HepG2 (cell line): ENCODE data around the gene ADAMTS4. TPM values are rescaled to one million over a fixed set of nuclear protein-coding genes. Genes with fewer than 3 reads are reported as not detected.

Experiments used
- BHLHE40 ChIP-seq: IDR thresholded peaks from 2 replicates; pipeline ENCODE4 v1.6.1; 2011; ENCODE audit warnings: low read length, improper control_type of control experiment
- MEIS2 ChIP-seq: sonication (generic); formaldehyde crosslinking; IDR thresholded peaks from 2 replicates; pipeline ENCODE4 v1.9.0; 2021; ENCODE audit warnings: mild to moderate bottlenecking, missing genetic modification reagents
- ZNF343 ChIP-seq: sonication (generic); formaldehyde crosslinking; IDR thresholded peaks from 2 replicates; pipeline ENCODE4 v1.4.0; 2020; ENCODE audit warnings: mild to moderate bottlenecking, missing genetic modification reagents
- ZNF567 ChIP-seq: sonication (generic); formaldehyde crosslinking; IDR thresholded peaks from 2 replicates; pipeline ENCODE4 v1.8.1; 2023; ENCODE audit warnings: mild to moderate bottlenecking, missing genetic modification reagents, borderline replicate concordance
- polyA plus RNA-seq, 8 experiments: library from polyadenylated mRNA; depleted of rRNA in 3 of 8; stranded (reverse) in 7 of 8; unstranded in 1 of 8; fragments of >200 nt; fragmentation: Illumina TruSeq in 4 of 8; extraction: Trizol in 4 of 8; gene quantifications; 2 replicates each; pipeline versions ENCODE4 v1.2.1 to v1.2.3, GENCODE V29; 2011 to 2016; ENCODE audit warnings: low read depth in 4 of 8, missing spikeins in 1 of 8, mixed read lengths in 1 of 8; ENCODE audit not compliant: insufficient read depth in 1 of 8
- total RNA-seq, 5 experiments: library from RNA; depleted of rRNA; stranded (reverse); fragments of >200 nt; fragmentation: Illumina TruSeq; extraction: Trizol; gene quantifications; 2 replicates each; pipeline ENCODE4 v1.2.3, GENCODE V29; 2016; ENCODE audit warnings: low read depth in 1 of 5
- TF ChIP-seq, protein P1 (sequence below): sonication (generic); formaldehyde crosslinking; IDR thresholded peaks from 2 replicates; pipeline ENCODE4 v1.8.1; 2023; ENCODE audit warnings: mild to moderate bottlenecking, moderate library complexity, missing genetic modification reagents
- TF ChIP-seq, protein P2 (sequence below): sonication (generic); formaldehyde crosslinking; conservative IDR thresholded peaks from 2 replicates; pipeline ENCODE4 v1.4.0; 2020; ENCODE audit warnings: missing genetic modification reagents
- TF ChIP-seq, protein P3 (sequence below): sonication (generic); formaldehyde crosslinking; IDR thresholded peaks from 2 replicates; pipeline ENCODE4 v1.4.0; 2020; ENCODE audit warnings: missing genetic modification reagents
- TF ChIP-seq, protein P4 (sequence below): sonication (generic); formaldehyde crosslinking; IDR thresholded peaks from 2 replicates; pipeline ENCODE4 v1.5.0; 2020; ENCODE audit warnings: missing genetic modification reagents
- TF ChIP-seq, protein P5 (sequence below): sonication (generic); formaldehyde crosslinking; IDR thresholded peaks from 2 replicates; pipeline ENCODE4 v1.5.0; 2020; ENCODE audit warnings: missing genetic modification reagents
- TF ChIP-seq, protein P6 (sequence below): sonication (generic); formaldehyde crosslinking; IDR thresholded peaks from 2 replicates; pipeline ENCODE4 v1.5.1; 2020; ENCODE audit warnings: mild to moderate bottlenecking, moderate library complexity, missing genetic modification reagents
- TF ChIP-seq, protein P7 (sequence below): sonication (generic); formaldehyde crosslinking; IDR thresholded peaks from 2 replicates; pipeline ENCODE4 v1.4.0; 2020; ENCODE audit warnings: mild to moderate bottlenecking, low read depth, missing genetic modification reagents
- TF ChIP-seq, protein P8 (sequence below): sonication (generic); formaldehyde crosslinking; IDR thresholded peaks from 2 replicates; pipeline ENCODE4 v1.4.0; 2020; ENCODE audit warnings: missing genetic modification reagents, borderline replicate concordance

ADAMTS4 gene
- total and polyA plus RNA-seq, 2 of the 13 experiments (the other 11 are each of a cell fraction or from before 2014, with no cell fraction given) = 0.51 to 1.7 TPM

DNA sequence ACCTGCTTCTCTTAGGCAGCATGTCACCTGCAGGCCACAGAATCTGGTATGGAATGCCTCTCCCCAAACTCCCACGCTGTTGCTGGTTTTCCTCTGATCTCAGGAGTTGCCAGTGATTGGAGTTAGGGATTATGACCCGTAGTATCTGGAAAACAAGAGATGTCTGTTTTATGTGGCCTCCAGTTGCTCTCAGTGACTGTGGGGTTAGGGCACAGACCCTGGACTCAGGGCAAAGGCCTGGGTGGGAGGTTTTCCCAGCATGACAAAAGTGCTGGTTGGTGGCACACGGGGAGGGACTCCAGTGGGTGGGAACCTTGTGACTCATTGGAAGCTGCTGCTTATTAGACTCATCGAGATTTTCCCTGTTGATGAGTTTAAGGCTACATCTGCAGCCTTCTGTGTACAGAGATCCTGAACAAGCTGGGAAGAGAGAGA is 39.2 kb upstream of the ADAMTS4 start, which contains the start of gene NR1I3 (continued):
- TF ChIP-seq, protein P1, sequence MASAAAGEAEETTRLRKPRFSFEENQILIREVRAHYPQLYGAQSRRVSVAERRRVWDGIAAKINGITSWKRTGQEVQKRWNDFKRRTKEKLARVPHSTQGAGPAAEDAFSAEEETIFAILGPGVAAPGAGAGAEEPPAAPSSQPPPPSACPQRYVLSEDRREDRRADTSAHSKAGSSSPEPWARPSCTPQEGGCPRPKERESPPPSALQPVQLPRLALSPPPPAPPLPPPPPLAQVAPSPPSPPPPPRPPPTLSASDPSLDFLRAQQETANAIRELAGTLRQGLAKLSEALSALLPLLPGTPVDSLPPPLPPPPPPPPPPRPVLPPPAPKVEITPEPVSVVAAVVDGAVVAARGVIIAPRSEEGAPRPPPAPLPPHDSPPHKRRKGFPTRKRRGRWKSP (CRISPR knock-in tag) = no peak
- TF ChIP-seq, protein P2, sequence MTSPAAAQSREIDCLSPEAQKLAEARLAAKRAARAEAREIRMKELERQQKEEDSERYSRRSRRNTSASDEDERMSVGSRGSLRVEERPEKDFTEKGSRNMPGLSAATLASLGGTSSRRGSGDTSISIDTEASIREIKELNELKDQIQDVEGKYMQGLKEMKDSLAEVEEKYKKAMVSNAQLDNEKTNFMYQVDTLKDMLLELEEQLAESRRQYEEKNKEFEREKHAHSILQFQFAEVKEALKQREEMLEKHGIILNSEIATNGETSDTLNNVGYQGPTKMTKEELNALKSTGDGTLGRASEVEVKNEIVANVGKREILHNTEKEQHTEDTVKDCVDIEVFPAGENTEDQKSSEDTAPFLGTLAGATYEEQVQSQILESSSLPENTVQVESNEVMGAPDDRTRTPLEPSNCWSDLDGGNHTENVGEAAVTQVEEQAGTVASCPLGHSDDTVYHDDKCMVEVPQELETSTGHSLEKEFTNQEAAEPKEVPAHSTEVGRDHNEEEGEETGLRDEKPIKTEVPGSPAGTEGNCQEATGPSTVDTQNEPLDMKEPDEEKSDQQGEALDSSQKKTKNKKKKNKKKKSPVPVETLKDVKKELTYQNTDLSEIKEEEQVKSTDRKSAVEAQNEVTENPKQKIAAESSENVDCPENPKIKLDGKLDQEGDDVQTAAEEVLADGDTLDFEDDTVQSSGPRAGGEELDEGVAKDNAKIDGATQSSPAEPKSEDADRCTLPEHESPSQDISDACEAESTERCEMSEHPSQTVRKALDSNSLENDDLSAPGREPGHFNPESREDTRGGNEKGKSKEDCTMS (CRISPR knock-in tag) = no peak
- TF ChIP-seq, protein P3, sequence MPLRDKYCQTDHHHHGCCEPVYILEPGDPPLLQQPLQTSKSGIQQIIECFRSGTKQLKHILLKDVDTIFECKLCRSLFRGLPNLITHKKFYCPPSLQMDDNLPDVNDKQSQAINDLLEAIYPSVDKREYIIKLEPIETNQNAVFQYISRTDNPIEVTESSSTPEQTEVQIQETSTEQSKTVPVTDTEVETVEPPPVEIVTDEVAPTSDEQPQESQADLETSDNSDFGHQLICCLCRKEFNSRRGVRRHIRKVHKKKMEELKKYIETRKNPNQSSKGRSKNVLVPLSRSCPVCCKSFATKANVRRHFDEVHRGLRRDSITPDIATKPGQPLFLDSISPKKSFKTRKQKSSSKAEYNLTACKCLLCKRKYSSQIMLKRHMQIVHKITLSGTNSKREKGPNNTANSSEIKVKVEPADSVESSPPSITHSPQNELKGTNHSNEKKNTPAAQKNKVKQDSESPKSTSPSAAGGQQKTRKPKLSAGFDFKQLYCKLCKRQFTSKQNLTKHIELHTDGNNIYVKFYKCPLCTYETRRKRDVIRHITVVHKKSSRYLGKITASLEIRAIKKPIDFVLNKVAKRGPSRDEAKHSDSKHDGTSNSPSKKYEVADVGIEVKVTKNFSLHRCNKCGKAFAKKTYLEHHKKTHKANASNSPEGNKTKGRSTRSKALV = no peak
- TF ChIP-seq, protein P4, sequence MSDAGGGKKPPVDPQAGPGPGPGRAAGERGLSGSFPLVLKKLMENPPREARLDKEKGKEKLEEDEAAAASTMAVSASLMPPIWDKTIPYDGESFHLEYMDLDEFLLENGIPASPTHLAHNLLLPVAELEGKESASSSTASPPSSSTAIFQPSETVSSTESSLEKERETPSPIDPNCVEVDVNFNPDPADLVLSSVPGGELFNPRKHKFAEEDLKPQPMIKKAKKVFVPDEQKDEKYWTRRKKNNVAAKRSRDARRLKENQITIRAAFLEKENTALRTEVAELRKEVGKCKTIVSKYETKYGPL (CRISPR knock-in tag) = no peak
- TF ChIP-seq, protein P5, sequence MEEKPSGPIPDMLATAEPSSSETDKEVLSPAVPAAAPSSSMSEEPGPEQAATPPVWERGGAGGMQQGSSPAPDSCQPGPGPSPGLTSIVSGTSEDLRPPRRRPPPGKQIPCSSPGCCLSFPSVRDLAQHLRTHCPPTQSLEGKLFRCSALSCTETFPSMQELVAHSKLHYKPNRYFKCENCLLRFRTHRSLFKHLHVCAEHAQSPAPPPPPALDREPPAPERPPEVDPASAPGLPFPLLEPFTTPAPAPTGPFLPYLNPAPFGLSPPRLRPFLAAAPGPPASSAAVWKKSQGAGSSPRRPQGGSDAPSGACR = no peak
- TF ChIP-seq ZNF343 (no peak), BHLHE40 (no peak), ZNF567 (CRISPR knock-in tag) (peak; percentile 15; the same call in 1 of the 2 replicates), MEIS2 (CRISPR knock-in tag) (no peak)
- TF ChIP-seq, protein P6, sequence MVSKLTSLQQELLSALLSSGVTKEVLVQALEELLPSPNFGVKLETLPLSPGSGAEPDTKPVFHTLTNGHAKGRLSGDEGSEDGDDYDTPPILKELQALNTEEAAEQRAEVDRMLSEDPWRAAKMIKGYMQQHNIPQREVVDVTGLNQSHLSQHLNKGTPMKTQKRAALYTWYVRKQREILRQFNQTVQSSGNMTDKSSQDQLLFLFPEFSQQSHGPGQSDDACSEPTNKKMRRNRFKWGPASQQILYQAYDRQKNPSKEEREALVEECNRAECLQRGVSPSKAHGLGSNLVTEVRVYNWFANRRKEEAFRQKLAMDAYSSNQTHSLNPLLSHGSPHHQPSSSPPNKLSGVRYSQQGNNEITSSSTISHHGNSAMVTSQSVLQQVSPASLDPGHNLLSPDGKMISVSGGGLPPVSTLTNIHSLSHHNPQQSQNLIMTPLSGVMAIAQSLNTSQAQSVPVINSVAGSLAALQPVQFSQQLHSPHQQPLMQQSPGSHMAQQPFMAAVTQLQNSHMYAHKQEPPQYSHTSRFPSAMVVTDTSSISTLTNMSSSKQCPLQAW (CRISPR knock-in tag) = peak; percentile 54; the same call in 1 of the 2 replicates
- TF ChIP-seq, protein P7, sequence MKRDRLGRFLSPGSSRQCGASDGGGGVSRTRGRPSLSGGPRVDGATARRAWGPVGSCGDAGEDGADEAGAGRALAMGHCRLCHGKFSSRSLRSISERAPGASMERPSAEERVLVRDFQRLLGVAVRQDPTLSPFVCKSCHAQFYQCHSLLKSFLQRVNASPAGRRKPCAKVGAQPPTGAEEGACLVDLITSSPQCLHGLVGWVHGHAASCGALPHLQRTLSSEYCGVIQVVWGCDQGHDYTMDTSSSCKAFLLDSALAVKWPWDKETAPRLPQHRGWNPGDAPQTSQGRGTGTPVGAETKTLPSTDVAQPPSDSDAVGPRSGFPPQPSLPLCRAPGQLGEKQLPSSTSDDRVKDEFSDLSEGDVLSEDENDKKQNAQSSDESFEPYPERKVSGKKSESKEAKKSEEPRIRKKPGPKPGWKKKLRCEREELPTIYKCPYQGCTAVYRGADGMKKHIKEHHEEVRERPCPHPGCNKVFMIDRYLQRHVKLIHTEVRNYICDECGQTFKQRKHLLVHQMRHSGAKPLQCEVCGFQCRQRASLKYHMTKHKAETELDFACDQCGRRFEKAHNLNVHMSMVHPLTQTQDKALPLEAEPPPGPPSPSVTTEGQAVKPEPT (CRISPR knock-in tag) = no peak
- TF ChIP-seq, protein P8, sequence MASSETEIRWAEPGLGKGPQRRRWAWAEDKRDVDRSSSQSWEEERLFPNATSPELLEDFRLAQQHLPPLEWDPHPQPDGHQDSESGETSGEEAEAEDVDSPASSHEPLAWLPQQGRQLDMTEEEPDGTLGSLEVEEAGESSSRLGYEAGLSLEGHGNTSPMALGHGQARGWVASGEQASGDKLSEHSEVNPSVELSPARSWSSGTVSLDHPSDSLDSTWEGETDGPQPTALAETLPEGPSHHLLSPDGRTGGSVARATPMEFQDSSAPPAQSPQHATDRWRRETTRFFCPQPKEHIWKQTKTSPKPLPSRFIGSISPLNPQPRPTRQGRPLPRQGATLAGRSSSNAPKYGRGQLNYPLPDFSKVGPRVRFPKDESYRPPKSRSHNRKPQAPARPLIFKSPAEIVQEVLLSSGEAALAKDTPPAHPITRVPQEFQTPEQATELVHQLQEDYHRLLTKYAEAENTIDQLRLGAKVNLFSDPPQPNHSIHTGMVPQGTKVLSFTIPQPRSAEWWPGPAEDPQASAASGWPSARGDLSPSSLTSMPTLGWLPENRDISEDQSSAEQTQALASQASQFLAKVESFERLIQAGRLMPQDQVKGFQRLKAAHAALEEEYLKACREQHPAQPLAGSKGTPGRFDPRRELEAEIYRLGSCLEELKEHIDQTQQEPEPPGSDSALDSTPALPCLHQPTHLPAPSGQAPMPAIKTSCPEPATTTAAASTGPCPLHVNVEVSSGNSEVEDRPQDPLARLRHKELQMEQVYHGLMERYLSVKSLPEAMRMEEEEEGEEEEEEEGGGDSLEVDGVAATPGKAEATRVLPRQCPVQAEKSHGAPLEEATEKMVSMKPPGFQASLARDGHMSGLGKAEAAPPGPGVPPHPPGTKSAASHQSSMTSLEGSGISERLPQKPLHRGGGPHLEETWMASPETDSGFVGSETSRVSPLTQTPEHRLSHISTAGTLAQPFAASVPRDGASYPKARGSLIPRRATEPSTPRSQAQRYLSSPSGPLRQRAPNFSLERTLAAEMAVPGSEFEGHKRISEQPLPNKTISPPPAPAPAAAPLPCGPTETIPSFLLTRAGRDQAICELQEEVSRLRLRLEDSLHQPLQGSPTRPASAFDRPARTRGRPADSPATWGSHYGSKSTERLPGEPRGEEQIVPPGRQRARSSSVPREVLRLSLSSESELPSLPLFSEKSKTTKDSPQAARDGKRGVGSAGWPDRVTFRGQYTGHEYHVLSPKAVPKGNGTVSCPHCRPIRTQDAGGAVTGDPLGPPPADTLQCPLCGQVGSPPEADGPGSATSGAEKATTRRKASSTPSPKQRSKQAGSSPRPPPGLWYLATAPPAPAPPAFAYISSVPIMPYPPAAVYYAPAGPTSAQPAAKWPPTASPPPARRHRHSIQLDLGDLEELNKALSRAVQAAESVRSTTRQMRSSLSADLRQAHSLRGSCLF (CRISPR knock-in tag) = no peak
